GM19324 (cell line): ENCODE data around the gene MINDY3.
"Not testable (repeated sequence)": the region's sequence is repeated elsewhere in the genome, so short reads cannot be mapped to it uniquely, and the experiment has no call there.

Experiments
- ATAC-seq: cut with Tn5 transposase; IDR thresholded peaks from one replicate; pipeline ENCODE4 v1.9.1; 2021; ENCODE audit warnings: mild to moderate bottlenecking, moderate library complexity; ENCODE audit not compliant: unreplicated experiment, low FRiP score

The MINDY3 gene

GRCh38 chr10:15859906-15860691 lies at the start of gene MINDY3:
Gene MINDY3 (minus strand): TSS chr10:15860507. CDS start chr10:15860299, 208 bp downstream.
- ATAC-seq = peak; percentile 92

GRCh38 chr10:15901889-15902288 lies 41.6 kb upstream of the MINDY3 start:
- no peak for ATAC-seq

DNA sequence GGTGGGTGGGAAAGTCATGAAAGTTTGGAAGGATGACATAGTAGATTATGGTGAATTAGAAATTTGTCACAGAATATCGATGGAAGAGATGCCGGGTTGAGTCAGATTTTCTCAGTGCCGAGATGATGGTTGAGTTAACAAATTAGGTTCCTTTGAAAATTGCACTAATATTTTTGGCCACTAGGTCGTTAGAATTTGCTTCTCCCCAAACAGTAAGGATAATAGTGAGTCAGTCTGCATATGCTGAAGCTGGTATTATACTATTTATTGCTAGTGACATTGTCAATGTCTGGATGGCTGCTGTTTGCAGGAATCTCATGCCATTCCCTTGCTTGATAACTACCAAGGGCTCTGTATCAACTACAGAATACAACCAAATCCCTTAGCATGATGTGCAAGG lies 37.7 kb upstream of the MINDY3 start:
- no peak for ATAC-seq

DNA sequence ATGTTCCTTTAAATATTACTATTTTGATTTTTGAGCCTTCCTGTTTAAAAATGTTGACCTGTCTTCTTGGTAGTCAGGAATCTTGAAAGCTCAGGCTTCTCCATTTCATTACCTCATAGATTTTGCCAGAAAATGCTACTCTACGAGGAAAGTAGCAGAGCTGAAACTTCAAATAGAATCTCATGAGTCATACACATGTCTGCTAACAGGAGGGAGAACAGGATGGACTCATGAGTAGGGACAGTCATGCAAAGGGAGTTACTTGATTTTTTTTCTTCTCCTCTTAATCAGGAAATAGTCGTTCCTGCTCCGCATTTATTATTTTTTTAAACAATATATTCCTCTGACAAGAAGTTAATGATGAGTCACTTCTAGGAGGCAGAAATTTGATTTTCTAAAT lies 37.0 kb upstream of the MINDY3 start:
- no peak for ATAC-seq

- ATAC-seq = no peak
Measured at GRCh38 chr10:15896654-15897053, 36.3 kb upstream of the MINDY3 start.

DNA sequence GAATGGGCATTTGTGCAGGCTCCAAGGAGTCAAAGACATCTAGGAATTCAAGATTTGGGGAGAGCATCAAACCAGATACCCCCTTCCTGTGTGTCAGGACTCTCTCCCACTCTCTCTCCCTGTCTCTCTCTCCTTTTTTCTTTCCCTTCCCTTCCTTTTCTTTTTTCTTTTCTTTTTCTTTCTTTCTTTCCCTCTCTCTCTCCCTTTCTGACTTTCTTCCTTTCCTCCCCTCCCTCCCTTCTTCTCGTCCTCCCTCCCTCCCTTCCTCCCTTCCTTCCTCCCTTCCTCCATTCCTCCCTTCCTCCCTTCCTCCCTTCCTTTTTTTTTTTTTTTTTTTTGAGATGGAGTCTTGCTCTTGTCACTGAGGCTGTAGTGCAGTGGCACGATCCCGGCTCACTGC lies 24.1 kb upstream of the MINDY3 start:
- ATAC-seq = no peak

DNA sequence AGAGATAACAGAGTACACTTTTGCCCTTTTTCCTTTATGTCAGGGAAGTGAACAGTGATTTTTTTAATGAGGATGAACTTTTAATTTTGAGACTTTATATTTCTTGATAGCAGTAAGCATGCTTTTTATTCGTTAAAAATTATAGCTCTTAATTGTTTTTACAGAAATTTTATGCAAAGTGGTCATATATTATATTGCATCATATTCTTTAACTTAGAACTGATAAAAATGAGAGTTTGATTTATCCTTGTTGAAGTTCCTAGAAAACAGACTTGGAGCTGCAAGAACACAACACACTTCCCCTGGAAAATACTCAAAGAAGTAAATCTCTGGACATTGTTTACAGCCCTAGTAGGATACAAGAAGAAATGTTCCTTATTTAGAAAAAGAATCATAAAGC lies 21.2 kb upstream of the MINDY3 start:
- no peak for ATAC-seq

DNA sequence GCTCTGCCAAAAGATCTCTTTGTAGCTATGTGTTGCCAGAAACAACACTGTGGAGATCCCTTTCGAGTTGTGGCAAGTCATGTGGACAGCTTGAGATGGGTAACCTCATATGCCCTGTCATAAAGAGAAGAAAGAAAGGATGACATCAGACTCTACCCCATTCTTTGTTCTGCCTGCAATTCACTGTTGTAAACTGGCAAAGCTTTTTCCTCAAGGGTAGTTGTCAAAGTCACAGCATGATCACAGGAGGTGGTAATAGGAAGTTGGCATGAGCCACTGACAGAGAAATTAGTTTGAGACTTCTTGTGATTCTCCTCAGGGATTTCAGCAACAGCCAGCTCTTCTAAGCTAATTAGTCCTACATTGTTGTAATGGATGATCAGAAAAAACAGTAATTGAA lies 19.4 kb upstream of the MINDY3 start:
- no peak for ATAC-seq

- ATAC-seq = no peak
Measured at GRCh38 chr10:15879058-15879457, 18.8 kb upstream of the MINDY3 start.

- ATAC-seq = no peak
Measured at GRCh38 chr10:15877836-15878576, 17.7 kb upstream of the MINDY3 start.

DNA sequence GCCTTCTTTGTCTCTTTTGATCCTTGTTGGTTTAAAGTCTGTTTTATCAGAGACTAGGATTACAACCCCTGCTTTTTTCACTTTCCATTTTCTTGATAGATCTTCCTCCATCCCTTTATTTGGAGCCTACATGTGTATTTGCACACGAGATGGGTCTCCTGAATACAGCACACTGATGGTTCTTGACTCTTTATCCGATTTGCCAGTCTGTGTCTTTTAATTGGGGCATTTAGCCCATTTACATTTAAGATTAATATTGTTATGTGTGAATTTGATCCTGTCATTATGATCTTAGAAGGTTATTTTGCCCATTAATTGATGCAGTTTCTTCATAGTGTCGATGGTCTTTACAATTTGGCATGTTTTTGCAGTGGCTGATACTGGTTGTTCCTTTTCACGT lies 16.0 kb upstream of the MINDY3 start:
- not testable (repeated sequence) for ATAC-seq

DNA sequence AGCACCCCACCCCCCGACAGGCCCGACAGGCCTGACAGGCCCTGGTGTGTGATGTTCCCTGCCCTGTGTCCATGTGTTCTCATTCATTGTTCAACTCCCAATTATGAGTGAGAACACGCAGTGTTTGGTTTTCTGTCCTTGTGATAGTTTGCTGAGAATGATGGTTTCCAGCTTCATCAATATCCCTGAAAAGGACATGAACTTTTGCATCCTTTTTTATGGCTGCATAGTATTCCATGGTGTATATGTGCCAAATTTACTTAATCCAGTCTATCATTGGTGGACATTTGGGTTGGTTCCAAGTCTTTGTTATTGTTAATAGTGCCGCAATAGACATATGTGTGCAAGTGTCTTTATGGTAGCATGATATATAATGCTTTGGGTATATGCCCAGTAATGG lies 12.3 kb upstream of the MINDY3 start:
- ATAC-seq = not testable (repeated sequence)

DNA sequence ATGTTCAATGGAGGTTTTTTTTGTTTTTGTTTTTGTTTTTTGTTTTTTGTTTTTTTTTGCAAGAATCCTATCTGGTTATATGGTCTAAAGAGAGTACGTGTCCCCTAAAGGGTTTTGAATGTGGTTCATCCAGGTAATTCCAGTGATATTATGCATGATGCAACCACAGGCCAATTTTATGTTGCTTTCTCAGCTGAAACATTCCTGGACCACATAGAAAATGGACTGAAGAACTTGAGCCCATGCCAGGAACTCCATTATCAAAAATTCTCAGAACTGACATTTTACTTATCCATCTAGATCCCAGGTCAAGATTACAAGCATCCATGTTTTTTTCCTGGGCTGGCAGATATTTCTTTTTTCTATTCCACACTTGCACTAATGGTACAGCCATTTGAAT lies 11.5 kb upstream of the MINDY3 start:
- ATAC-seq = no peak

GRCh38 chr10:15869935-15870334 lies 9.6 kb upstream of the MINDY3 start:
- no peak for ATAC-seq

DNA sequence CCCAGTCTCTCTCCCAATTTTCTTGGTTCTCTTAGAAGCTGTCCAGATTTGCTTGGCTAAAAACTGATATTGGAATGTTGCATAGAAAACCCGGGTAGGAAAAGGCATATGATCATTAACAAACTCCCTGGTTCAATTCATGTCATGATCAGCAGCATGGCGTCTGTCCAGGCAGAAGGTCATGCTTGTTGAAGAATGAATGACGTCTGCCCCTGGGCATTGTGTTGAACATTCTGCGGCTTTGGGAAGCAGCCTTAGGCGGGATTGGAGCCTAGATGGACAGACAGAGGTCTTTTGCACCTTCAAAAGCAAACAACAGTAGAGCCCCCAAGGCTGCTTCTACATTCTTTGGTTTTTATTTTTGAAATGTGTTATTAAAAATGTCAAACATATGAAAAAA lies 7.7 kb upstream of the MINDY3 start:
- ATAC-seq = no peak

DNA sequence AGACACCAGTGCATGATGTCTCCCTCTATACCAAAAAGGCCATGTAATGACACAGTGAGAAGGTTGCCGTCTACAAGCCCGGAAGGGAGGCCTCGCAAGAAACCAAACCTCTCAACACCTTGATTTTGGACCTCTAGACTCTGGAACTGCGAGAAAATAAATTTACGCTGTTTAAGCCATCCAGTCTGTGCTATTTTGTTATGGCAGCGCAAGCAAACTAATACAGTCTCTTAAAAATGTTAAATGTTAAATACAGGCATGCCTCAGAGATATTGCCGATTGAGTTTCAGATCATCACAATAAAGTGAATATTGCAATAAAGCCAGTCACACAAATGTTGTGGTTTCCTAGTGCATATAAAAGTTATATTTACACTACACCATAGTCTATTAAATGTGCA lies 5.0 kb upstream of the MINDY3 start:
- no peak for ATAC-seq

GRCh38 chr10:15864419-15864818 lies 4.1 kb upstream of the MINDY3 start:
- no peak for ATAC-seq

GRCh38 chr10:15863733-15864132 lies 3.4 kb upstream of the MINDY3 start:
- ATAC-seq = no peak

DNA sequence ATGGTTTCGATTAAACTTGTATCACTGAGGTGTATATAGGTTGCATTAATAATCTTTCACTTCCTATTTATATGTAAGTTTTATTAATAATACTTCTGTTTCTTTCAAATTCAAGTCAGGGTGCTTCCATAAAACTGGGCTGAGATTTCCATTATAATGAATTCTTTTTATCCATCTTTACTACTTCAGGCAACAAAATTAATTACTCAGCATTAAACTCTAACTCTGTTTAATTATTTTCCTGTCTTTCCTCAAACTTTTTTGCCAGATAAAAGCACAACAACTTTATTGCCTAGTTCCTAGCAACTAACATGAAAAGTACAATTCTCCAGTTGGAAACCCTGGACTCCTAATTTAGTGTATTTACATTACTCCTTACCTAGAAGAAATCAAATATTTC lies 3.0 kb upstream of the MINDY3 start:
- ATAC-seq = no peak

GRCh38 chr10:15860692-15861201 lies 440 bp upstream of the MINDY3 start:
- ATAC-seq = no peak

DNA sequence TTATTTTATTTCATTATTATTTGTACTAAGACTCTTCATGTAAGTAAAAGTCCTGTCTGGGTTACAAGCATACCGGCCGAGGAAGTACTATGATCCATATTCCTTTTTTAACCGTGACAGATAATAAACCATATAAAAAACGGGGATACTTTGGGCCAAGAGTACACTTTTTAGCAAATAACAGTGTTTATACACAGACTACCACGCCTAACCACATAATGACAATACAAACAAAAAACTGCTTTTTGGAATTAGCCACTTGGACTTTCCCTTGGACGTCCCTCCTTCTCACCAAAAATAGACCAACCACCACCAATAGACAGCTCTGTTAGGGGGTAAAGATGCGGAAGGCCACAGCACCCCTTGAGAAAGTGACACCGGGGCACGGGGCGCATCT lies 800 bp downstream of the MINDY3 start:
- ATAC-seq = no peak

GRCh38 chr10:15858861-15859281 lies 1.4 kb downstream of the MINDY3 start:
- ATAC-seq = no peak
